LNCaP clone FGC (cell line): ENCODE data around the gene CENPK.
"Not testable (repeated sequence)": the region's sequence is repeated elsewhere in the genome, so short reads cannot be mapped to it uniquely, and the experiment has no call there.

Source experiments
- DNase-seq: peaks from one replicate; pipeline ENCODE4 v3.0.0-alpha.2; 2011; ENCODE audit warnings: low read depth
- H3K4me3 ChIP-seq: 2 replicates; pipeline ENCODE4 v1.5.1; 2011; ENCODE audit warnings: mild to moderate bottlenecking, low read depth, low read length, control low read depth
- CTCF ChIP-seq: IDR thresholded peaks from 2 replicates; pipeline ENCODE4 v1.5.1; 2012; ENCODE audit warnings: mild to moderate bottlenecking; ENCODE audit not compliant: control insufficient read depth, insufficient read depth; ENCODE audit errors: extremely low read depth

Gene CENPK

GRCh38 chr5:65562731-65563701, at the start of gene CENPK, which contains the start of gene PPWD1:
Gene CENPK, minus strand, starts transcription at chr5:65563168. Its CDS starts 8,261 bp downstream, at chr5:65554907.
Gene PPWD1, plus strand, starts transcription at chr5:65563296. Its CDS starts 15 bp downstream, at chr5:65563311.
- peak; percentile 90 for DNase-seq
- TF ChIP-seq CTCF = no peak

GRCh38 chr5:65612298-65612907, 49.4 kb upstream of the CENPK start:
- DNase-seq = no peak
- TF ChIP-seq CTCF = no peak
- H3K4me3 ChIP-seq = no peak overlapping the region

More at GRCh38 chr5:65562731-65563701, at the start of gene CENPK, which contains the start of gene PPWD1:
- peak within 1 kb of the TSS; percentile 78 for H3K4me3 ChIP-seq

- H3K4me3 ChIP-seq = no peak overlapping the region
- DNase-seq = no peak
- TF ChIP-seq CTCF = no peak
These were observed 48.6 kb upstream of the CENPK start for GRCh38 chr5:65611524-65611923.

- not testable (repeated sequence) for H3K4me3 ChIP-seq, DNase-seq
These were observed 38.8 kb upstream of the CENPK start for GRCh38 chr5:65601761-65602160.

- H3K4me3 ChIP-seq = no peak overlapping the region
- 0 out of 2 replicates have a peak, but pooled peaks have one; percentile 8 for TF ChIP-seq CTCF
- no peak for DNase-seq
These were observed 25.7 kb upstream of the CENPK start for GRCh38 chr5:65588694-65589093.

GRCh38 chr5:65577141-65577540, 14.2 kb upstream of the CENPK start:
- TF ChIP-seq CTCF = no peak
- no peak overlapping the region for H3K4me3 ChIP-seq
- DNase-seq = no peak

GRCh38 chr5:65570598-65571226, 7.7 kb upstream of the CENPK start:
- no peak for TF ChIP-seq CTCF
- no peak for DNase-seq
- no peak overlapping the region for H3K4me3 ChIP-seq
